Liver (tissue), 9 donors: ENCODE data around the gene COL4A4. TPM values are rescaled to one million over a fixed set of nuclear protein-coding genes. Genes with fewer than 3 reads are reported as not detected.

ENCODE experiments used
- DNase-seq: peaks from one replicate; pipeline ENCODE4 v3.0.0-alpha.2; 2017; ENCODE audit warnings: low spot score
- H3K27ac ChIP-seq, 2 donors: one replicate each; pipeline ENCODE4 v1.7.0; 2013; ENCODE audit warnings: inconsistent platforms in 2 of 2, low read length in 2 of 2, control low read depth in 1 of 2, low read depth in 1 of 2, mild to moderate bottlenecking in 1 of 2
- H3K27me3 ChIP-seq, 4 donors: one replicate each; pipeline versions ENCODE4 v1.6.1 to v1.7.0; 2013; ENCODE audit warnings: low read length in 3 of 4, inconsistent platforms in 1 of 4, mild to moderate bottlenecking in 1 of 4, moderate library complexity in 1 of 4; ENCODE audit not compliant: control insufficient read depth in 4 of 4, insufficient read depth in 4 of 4
- H3K36me3 ChIP-seq, 4 donors: one replicate each; pipeline versions ENCODE4 v1.6.1 to v1.7.0; 2013; ENCODE audit warnings: low read length in 3 of 4, mild to moderate bottlenecking in 3 of 4, low read depth in 1 of 4, moderate library complexity in 1 of 4; ENCODE audit not compliant: control insufficient read depth in 4 of 4, insufficient read depth in 3 of 4
- H3K4me1 ChIP-seq, 4 donors: one replicate each; pipeline versions ENCODE4 v1.6.1 to v1.7.0; 2013; ENCODE audit warnings: low read length in 3 of 4, mild to moderate bottlenecking in 3 of 4, moderate library complexity in 1 of 4; ENCODE audit not compliant: control insufficient read depth in 4 of 4, insufficient read depth in 4 of 4
- H3K4me3 ChIP-seq, 3 donors: one replicate each; pipeline versions ENCODE4 v1.6.1 to v1.7.0; 2013; ENCODE audit warnings: low read length in 3 of 3, control low read depth in 1 of 3, low read depth in 1 of 3, mild to moderate bottlenecking in 1 of 3
- H3K9ac ChIP-seq, 2 donors: one replicate each; pipeline ENCODE4 v1.7.0; 2013; ENCODE audit warnings: low read length in 2 of 2, mild to moderate bottlenecking in 2 of 2, moderate library complexity in 2 of 2, control low read depth in 1 of 2, low read depth in 1 of 2
- H3K9me3 ChIP-seq, 4 donors: one replicate each; pipeline versions ENCODE4 v1.6.1 to v1.7.0; 2013; ENCODE audit warnings: low read length in 3 of 4; ENCODE audit not compliant: control insufficient read depth in 4 of 4
- ATF3 ChIP-seq: IDR thresholded peaks from 2 replicates; pipeline ENCODE4 v1.6.1; 2016; ENCODE audit warnings: antibody characterized with exemption
- EGR1 ChIP-seq, 2 donors: IDR thresholded peaks; 2 replicates each; pipeline ENCODE4 v1.6.1; 2016 to 2018; ENCODE audit warnings: antibody characterized with exemption in 2 of 2, low read depth in 2 of 2
- FOXA1 ChIP-seq: IDR thresholded peaks from 2 replicates; pipeline ENCODE4 v1.6.1; 2016; ENCODE audit warnings: antibody characterized with exemption
- FOXA2 ChIP-seq: IDR thresholded peaks from 2 replicates; pipeline ENCODE4 v1.6.1; 2016; ENCODE audit warnings: antibody characterized with exemption
- HNF4A ChIP-seq, 2 donors: conservative IDR thresholded peaks; 2 replicates each; pipeline ENCODE4 v1.6.1; 2016; ENCODE audit warnings: antibody characterized with exemption in 2 of 2, mild to moderate bottlenecking in 2 of 2
- HNF4G ChIP-seq: IDR thresholded peaks from 2 replicates; pipeline ENCODE4 v1.6.1; 2016; ENCODE audit warnings: antibody characterized with exemption
- NR2F2 ChIP-seq: IDR thresholded peaks from 2 replicates; pipeline ENCODE4 v1.6.1; 2016; ENCODE audit warnings: antibody characterized with exemption
- RAD21 ChIP-seq, 2 donors: IDR thresholded peaks; 2 replicates each; pipeline ENCODE4 v1.6.1; 2016; ENCODE audit warnings: antibody characterized with exemption in 2 of 2, mild to moderate bottlenecking in 2 of 2
- REST ChIP-seq: IDR thresholded peaks from 2 replicates; pipeline ENCODE4 v1.6.1; 2016; ENCODE audit warnings: antibody characterized with exemption, mild to moderate bottlenecking
- RXRA ChIP-seq, 2 donors: IDR thresholded peaks; 2 replicates each; pipeline ENCODE4 v1.6.1; 2017 to 2018; ENCODE audit warnings: antibody characterized with exemption in 2 of 2, mild to moderate bottlenecking in 1 of 2
- SP1 ChIP-seq: IDR thresholded peaks from 2 replicates; pipeline ENCODE4 v1.6.1; 2018; ENCODE audit warnings: antibody characterized with exemption, mild to moderate bottlenecking
- TAF1 ChIP-seq: conservative IDR thresholded peaks from 2 replicates; pipeline ENCODE4 v1.6.1; 2016; ENCODE audit warnings: antibody characterized with exemption, mild to moderate bottlenecking
- YY1 ChIP-seq: IDR thresholded peaks from 2 replicates; pipeline ENCODE4 v1.6.1; 2016; ENCODE audit warnings: antibody characterized with exemption, mild to moderate bottlenecking
- WGBS: extraction: QIAGEN DNeasy Blood & Tissue Kit; methylation state at CpG from one replicate; pipeline ENCODE4 v1.1.7; 2013; 5-methylcytosine and 5-hydroxymethylcytosine counted together
- polyA plus RNA-seq, 2 donors: library from polyadenylated mRNA; stranded (reverse) in 1 of 2; unstranded in 1 of 2; fragments of 200-250 nt in 1 of 2; fragments of >200 nt in 1 of 2; fragmentation: Nextera tagmentation in 1 of 2; extraction: Ambion mirVana in 1 of 2; gene quantifications; one replicate each; pipeline versions ENCODE4 v1.2.1 to v1.2.3, GENCODE V29; 2013 to 2015
- total RNA-seq, 2 donors: library from RNA; depleted of rRNA; stranded (reverse); fragments of >200 nt; gene quantifications; one replicate each; pipeline ENCODE4 v1.2.3, GENCODE V29; 2014
- TF ChIP-seq, protein P1 (sequence below): IDR thresholded peaks from 2 replicates; pipeline ENCODE4 v1.6.1; 2016; ENCODE audit warnings: antibody characterized with exemption
- TF ChIP-seq, protein P2 (sequence below): IDR thresholded peaks from 2 replicates; pipeline ENCODE4 v1.6.1; 2016; ENCODE audit warnings: antibody characterized with exemption
- donor health status: healthy.
- donor health status: healthy.
- donor health status: healthy.
- donor health status: healthy.
- donor health status: healthy.

The COL4A4 gene
- total and polyA plus RNA-seq, 4 donors = 0.14 to 3.8 (median 0.82) TPM

DNA sequence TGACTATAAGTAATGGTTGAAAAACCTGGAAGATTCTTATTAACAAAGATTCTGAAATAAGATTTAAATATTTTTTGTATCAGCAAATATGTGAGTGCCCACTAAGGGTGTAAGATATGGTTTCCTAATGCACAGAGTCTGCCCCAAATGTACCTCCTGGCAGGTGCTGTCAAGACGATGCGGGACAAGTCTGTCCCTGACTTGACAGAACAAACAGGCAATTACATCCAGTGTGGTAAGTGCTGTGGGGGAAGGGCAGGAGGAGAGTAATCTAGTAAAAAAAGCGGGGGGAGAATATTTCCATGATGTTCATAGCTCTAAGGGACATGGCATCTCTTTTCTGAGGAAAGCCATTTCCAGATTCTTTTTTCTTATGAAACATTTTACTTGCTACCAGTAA, 127.5 kb downstream of the COL4A4 start:
- Histone ChIP-seq H3K9me3 (no peaks in the 10 kb centered on the region), H3K9ac (no peak overlapping the region), H3K27me3 (no peaks in the 10 kb centered on the region), H3K4me1 (peaks cover 0 to 5% (median 1%) of the 10 kb centered on the region in 4 donors), H3K4me3 (no peak overlapping the region), H3K36me3 (no peaks in the 10 kb centered on the region), H3K27ac (no peak overlapping the region)
- TF ChIP-seq FOXA2 = no peak
- TF ChIP-seq HNF4G = no peak
- WGBS = 76% methylated on average over 3 of the region's 3 CpGs
- DNase-seq = no peak

DNA sequence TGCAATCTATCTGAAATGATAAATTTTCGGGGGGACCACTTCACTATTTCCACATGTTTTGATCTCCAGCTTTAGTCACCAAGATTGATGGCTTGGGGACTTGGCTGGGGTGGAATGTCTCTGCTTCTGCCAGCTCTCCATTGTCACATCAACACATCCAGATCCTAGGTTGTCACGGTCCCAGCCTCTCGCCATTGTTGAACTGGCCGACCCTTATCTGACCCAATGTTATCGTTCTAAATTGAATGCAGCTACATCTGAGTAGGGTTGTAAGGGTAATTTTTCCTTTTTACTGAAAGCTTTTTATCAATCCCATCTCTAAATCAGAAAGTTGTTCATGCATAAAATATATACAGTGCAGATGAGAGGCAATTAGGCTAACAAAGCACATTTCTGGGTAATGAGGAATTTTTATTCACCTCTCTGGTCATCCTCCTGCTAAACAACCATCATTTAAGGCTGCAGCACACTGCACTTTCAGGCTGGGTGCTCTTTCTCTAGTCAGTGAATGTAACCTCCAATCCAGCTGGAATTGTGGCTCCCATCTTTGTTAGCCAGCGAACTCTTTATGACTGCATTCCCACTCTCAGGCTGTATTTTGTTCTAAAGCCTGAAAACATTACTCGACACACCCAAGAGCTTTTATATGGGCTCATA, 128.2 kb downstream of the COL4A4 start:
- no peaks in the 10 kb centered on the region for H3K36me3 ChIP-seq
- peaks cover 0 to 5% (median 1%) of the 10 kb centered on the region in 4 donors for H3K4me1 ChIP-seq
- H3K4me3 ChIP-seq = no peak overlapping the region
- no peaks in the 10 kb centered on the region for H3K27me3 ChIP-seq
- DNase-seq = no peak
- no peaks in the 10 kb centered on the region for H3K9me3 ChIP-seq
- TF ChIP-seq TAF1 (no peak), NR2F2 (no peak), FOXA1 (no peak), REST (no peak), YY1 (no peak), HNF4G (no peak), HNF4A (conservative IDR thresholded peaks at IDR 0.05) (no peak), SP1 (no peak), RAD21 (IDR thresholded peaks at IDR 0.05) (no peak), RXRA (IDR thresholded peaks at IDR 0.05) (no peak), FOXA2 (no peak), ATF3 (no peak), EGR1 (IDR thresholded peaks at IDR 0.05; ENCODE audit: low read depth in 2 of 2) (no peak)
- TF ChIP-seq, protein P1, sequence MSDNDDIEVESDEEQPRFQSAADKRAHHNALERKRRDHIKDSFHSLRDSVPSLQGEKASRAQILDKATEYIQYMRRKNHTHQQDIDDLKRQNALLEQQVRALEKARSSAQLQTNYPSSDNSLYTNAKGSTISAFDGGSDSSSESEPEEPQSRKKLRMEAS = no peak
- TF ChIP-seq, protein P2, sequence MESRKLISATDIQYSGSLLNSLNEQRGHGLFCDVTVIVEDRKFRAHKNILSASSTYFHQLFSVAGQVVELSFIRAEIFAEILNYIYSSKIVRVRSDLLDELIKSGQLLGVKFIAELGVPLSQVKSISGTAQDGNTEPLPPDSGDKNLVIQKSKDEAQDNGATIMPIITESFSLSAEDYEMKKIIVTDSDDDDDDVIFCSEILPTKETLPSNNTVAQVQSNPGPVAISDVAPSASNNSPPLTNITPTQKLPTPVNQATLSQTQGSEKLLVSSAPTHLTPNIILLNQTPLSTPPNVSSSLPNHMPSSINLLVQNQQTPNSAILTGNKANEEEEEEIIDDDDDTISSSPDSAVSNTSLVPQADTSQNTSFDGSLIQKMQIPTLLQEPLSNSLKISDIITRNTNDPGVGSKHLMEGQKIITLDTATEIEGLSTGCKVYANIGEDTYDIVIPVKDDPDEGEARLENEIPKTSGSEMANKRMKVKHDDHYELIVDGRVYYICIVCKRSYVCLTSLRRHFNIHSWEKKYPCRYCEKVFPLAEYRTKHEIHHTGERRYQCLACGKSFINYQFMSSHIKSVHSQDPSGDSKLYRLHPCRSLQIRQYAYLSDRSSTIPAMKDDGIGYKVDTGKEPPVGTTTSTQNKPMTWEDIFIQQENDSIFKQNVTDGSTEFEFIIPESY = no peak
- H3K9ac ChIP-seq = no peak overlapping the region
- 80% methylated on average over 7 of the region's 7 CpGs for WGBS
- no peak overlapping the region for H3K27ac ChIP-seq
